Left ventricle myocardium inferior (tissue), 1 donor: ENCODE measurements around the gene PTGES3L. TPM values are rescaled to one million over a fixed set of nuclear protein-coding genes. Genes with fewer than 3 reads are reported as not detected.
"Not testable (repeated sequence)": the region's sequence is repeated elsewhere in the genome, so short reads cannot be mapped to it uniquely, and the experiment has no call there.

Experiments used
- DNase-seq: peaks from one replicate; pipeline ENCODE4 v3.0.0-alpha.2; 2020
- H3K27ac ChIP-seq: fragments of 200-600 bp; replicated peaks from 2 replicates; pipeline ENCODE4 v1.8.0; 2021
- H3K27me3 ChIP-seq: fragments of 200-600 bp; 2 replicates; pipeline ENCODE4 v1.8.0; 2021; ENCODE audit warnings: low read depth
- H3K36me3 ChIP-seq: fragments of 200-600 bp; 2 replicates; pipeline ENCODE4 v1.8.0; 2021
- H3K4me1 ChIP-seq: fragments of 200-600 bp; 2 replicates; pipeline ENCODE4 v1.8.0; 2021
- H3K4me3 ChIP-seq: fragments of 200-600 bp; 2 replicates; pipeline ENCODE4 v1.8.0; 2021; ENCODE audit warnings: mild to moderate bottlenecking, moderate library complexity
- H3K9me3 ChIP-seq: fragments of 200-600 bp; replicated peaks from 2 replicates; pipeline ENCODE4 v1.8.0; 2021
- CTCF ChIP-seq: fragments of 200-600 bp; IDR thresholded peaks from 2 replicates; pipeline ENCODE4 v1.8.0; 2021; ENCODE audit warnings: antibody characterized with exemption, mild to moderate bottlenecking, borderline replicate concordance
- intact Hi-C: fragments of 100-400 bp; cut with micrococcal nuclease; formaldehyde crosslinking; loops from one replicate; pipeline ENCODE4 v1.11.0; 2022
- total RNA-seq: library from RNA; stranded (reverse); fragmentation: NEBNext Ultra II Directional; extraction: Animal tissue kit (Norgen Biotek cat#: 25700); gene quantifications from one replicate; pipeline ENCODE4 v1.2.1, GENCODE V29; 2021
- donor health status: DM: no; HTN: yes; CAD: no; lungs with severe emphysema.

The PTGES3L gene
- total RNA-seq, 1 donor from 2014 or later = 37.9 TPM

GRCh38 chr17:43011728-43012472, 32.0 kb upstream of the PTGES3L start:
- peak overlapping the region; percentile 86 for H3K27ac ChIP-seq
- H3K4me1 ChIP-seq = peaks cover 99% of the 10 kb centered on the region
- peaks cover 30% of the 10 kb centered on the region for H3K36me3 ChIP-seq
- no peak overlapping the region for H3K4me3 ChIP-seq
- H3K9me3 ChIP-seq = no peaks in the 10 kb centered on the region
- H3K27me3 ChIP-seq = no peaks in the 10 kb centered on the region
- intact Hi-C loops = no loop called here
- TF ChIP-seq CTCF = no peak
- no peak for DNase-seq

DNA sequence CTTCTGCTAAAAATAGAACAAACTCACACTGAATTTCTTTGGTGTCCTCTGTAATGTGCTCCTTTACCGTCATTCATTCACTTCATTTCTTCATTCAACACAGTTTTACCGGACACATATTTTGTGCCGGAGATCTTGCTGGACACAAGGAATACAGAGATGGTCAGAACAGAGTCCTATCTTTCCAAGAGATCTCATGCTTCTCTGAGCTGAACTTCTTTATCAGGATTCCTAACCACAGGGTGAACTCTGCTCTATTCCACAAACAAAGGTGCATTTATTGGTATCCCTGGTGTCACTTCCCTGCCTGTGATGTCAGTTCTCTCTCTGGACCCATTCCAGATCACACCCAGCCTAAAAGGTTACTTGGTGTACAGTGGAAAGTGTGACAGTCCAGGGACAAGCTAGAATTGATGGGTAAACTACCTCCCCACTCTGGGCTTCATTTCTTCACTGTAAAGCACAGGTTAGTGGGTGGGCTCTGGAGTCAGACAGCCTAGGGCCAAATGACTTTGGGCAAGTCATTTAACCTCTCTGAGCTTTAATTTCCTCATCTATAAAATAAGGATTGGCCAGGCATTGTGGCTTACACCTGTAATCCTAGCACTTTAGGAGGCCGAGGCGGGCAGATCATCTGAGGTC, 30.9 kb upstream of the PTGES3L start:
- Histone ChIP-seq H3K27ac (peak overlapping the region; percentile 86), H3K36me3 (peaks cover 19% of the 10 kb centered on the region), H3K27me3 (no peaks in the 10 kb centered on the region), H3K9me3 (no peaks in the 10 kb centered on the region), H3K4me3 (no peak overlapping the region), H3K4me1 (peaks cover 95% of the 10 kb centered on the region)
- intact Hi-C loops = no loop called here
- no peak for DNase-seq
- no peak for TF ChIP-seq CTCF

- peak; percentile 85 for DNase-seq
- Histone ChIP-seq H3K4me1 (peaks cover 63% of the 10 kb centered on the region), H3K27me3 (no peaks in the 10 kb centered on the region), H3K36me3 (peaks cover 32% of the 10 kb centered on the region), H3K4me3 (peak within 1 kb of the TSS; percentile 69), H3K27ac (peak within 1 kb of the TSS; percentile 89), H3K9me3 (no peaks in the 10 kb centered on the region)
- TF ChIP-seq CTCF = peak; percentile 61
- intact Hi-C loops = no loop called here
These were observed 27.0 kb upstream of the PTGES3L start, which contains the start of gene IFI35 for GRCh38 chr17:43006639-43007551. Gene IFI35, plus strand, starts transcription at chr17:43006784. Its CDS starts 164 bp downstream, at chr17:43006948.

DNA sequence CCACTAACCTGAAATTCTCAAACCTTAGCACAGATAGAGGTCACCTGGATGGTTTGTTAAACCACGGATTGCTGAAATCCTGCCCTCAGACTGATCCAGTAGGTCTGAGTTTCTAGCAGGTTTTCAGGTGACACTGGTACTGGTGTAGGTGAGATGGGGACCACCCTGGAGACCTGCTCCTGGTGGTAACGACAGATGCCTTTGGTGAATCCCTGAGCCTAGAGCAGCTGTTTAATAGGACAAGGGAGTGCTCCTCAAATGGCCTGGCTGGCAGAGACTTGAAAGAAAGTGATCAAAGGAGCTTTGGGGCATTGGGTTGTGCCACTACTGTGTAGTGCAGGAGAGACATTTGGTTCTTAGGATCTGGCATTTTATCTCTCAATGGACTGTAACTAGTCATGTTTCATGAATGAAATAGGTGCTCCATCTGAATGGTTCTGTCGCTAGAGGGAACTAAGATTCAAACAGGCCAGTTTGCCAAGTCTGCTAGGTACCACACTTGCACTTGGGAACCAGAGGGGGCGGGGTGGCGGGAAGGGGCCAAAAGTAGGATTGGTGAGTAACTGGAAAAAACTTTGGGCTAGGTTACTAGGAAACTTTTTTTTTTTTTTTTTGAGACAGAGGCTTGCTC, 23.8 kb upstream of the PTGES3L start:
- intact Hi-C loops = no loop called here
- Histone ChIP-seq H3K9me3 (no peaks in the 10 kb centered on the region), H3K4me1 (peaks cover 50% of the 10 kb centered on the region), H3K36me3 (peaks cover 55% of the 10 kb centered on the region), H3K4me3 (no peak overlapping the region), H3K27ac (no peak overlapping the region), H3K27me3 (no peaks in the 10 kb centered on the region)
- TF ChIP-seq CTCF = no peak
- no peak for DNase-seq

- H3K27ac ChIP-seq, H3K4me3 ChIP-seq, intact Hi-C loops, H3K27me3 ChIP-seq, H3K9me3 ChIP-seq, DNase-seq: not testable (repeated sequence)
- peaks cover 34% of the 10 kb centered on the region for H3K4me1 ChIP-seq
- peaks cover 55% of the 10 kb centered on the region for H3K36me3 ChIP-seq
These were observed 21.0 kb upstream of the PTGES3L start for GRCh38 chr17:43000894-43001293.
